HG03025 (cell line): ENCODE results near the gene NXF1.
"Not testable (repeated sequence)": the region's sequence is repeated elsewhere in the genome, so short reads cannot be mapped to it uniquely, and the experiment has no call there.

Source experiments
- ATAC-seq: cut with Tn5 transposase; IDR thresholded peaks from one replicate; pipeline ENCODE4 v1.9.1; 2021; ENCODE audit warnings: mild to moderate bottlenecking, moderate library complexity; ENCODE audit not compliant: unreplicated experiment, low FRiP score

NXF1 gene

DNA sequence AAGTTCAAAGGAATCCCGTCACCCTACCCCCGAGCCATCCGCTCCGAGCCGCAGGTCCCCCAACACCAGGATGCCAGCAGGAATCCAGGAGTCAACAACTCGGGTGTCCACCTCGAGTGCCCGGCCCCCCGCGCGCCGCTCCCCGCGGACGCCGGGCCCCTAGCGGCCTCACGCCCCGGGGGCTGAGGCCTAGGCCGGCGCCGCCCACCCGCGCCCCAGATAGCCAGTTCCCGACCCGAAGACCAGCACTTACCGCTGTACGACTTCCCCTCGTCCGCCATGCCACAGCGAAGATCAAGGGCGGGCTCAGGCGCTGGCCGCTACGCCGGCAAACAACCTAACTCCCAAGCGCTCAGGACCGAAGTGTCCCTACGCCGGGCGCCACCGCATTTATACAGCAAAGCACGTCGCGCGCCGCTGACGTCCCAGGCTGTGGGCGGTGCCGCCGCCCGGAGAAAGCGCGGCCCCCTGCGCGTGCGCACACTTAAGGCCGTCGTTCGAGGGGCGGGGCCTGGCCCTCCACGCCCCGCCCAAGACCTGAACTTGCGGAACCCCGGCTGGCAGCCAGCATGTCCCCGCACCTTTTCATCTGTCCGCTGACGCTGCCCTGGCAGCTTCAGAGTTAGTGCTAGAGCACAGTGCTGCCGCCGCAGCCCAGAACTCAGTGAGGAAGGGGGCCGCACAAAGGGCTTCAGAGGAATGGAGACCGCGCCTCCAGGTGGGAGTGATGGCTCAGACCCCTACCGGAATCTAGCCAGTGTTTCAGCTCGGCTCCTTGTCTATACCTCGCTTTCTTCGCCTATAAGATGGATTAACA, at the start of gene NXF1:
Gene NXF1 (minus strand): TSS at position 365 of the 817 bp plus-strand sequence. CDS start 84 bp downstream, at position 281.
- peak; percentile 70 for ATAC-seq

DNA sequence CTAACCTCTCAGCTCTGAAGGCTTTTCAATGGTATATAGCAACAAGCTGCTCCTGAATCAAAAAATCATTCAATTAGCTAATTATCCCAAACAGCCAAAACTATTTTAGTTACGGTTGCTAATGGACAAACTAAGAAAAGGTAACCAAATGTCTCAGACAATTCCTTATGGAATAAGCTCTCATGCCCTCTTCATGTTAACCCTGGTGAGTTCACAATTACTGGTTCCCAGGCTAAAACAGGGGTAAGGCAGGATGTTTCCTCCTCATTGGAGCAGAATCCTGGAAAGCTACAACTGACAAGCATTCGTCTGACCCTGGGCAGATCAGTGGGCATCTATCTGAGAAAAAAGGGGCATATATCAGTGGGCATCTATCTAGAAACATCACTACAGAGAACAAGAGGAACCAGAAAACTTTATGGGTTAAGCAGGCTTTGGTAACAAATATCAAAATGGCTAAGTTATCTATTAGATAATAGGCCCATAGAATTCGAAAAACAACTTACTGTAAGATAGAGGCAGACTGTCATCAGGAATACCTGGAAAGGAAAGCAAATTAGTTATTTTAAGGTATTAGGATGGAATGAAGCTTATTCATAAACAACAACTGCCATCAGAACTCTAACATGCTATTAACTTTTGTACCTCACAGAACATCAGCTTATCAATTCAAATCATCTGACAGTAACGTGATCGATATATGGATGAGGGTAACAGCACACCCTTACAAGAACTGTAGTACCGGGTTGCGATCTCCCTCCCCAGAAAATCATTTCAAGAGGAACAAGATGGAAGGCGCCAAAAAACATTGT, 49.0 kb upstream of the NXF1 start:
- no peak for ATAC-seq

DNA sequence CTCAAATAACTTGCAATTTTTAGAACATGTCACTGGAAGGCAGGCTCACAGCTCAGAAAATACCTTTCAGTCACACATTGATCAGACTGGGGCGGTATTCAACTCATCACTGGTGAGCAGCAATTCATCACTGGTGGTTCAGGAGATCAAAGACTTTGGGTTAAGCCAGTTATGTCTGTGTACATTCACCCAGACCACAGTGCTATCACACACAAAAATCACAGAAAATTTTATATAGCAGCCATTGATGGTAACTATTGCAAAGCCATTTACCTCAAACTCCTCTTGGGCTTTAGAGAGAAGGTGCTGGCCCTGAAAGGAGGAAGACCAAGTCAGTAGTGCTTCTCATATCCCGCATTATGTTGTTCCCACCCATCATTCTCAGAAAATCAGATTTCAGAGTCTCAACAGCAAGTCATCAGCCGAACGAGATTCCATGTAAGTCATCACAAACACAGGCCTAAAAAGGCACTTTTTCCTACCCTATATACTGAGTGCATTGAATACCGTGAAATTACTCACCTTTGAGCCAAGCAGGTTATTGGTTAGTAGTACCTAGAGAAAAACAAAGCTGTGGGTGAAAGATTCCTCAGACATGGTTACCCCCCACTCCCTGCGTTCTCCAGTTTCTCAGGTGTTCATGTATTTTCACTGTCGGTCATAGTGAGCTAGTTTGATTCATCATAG, 48.2 kb upstream of the NXF1 start:
- ATAC-seq, result no peak

DNA sequence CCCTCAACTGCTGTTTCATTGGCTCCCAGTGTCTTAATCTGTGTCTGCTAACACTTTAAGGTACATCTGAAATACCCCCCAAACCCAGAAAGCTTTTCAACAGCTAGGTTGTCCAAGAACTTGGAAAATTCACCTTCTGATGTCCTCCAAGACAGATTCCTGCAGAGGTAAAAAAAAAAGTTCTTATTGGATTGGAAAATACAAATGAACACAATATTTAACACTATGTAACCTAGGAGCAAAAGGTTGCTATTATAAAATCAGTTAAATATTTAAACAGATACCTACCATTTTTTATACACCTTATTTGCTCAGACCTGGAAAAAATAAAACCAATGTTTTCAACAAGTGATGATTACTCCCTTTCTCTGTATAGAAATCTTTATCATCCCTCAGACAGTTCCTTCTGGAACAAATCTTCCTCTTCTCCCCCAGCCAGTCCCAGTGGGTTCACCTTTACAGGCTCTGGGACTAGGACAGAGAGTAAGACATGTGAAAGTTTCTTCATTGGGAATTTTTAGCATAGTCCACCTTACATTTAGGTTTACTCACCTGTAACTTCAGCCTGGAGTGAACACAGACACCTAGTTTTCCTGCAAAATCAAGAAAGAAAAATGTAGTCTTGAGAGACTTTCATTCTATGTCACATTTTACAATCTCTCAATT, 47.4 kb upstream of the NXF1 start:
- ATAC-seq, result no peak

DNA sequence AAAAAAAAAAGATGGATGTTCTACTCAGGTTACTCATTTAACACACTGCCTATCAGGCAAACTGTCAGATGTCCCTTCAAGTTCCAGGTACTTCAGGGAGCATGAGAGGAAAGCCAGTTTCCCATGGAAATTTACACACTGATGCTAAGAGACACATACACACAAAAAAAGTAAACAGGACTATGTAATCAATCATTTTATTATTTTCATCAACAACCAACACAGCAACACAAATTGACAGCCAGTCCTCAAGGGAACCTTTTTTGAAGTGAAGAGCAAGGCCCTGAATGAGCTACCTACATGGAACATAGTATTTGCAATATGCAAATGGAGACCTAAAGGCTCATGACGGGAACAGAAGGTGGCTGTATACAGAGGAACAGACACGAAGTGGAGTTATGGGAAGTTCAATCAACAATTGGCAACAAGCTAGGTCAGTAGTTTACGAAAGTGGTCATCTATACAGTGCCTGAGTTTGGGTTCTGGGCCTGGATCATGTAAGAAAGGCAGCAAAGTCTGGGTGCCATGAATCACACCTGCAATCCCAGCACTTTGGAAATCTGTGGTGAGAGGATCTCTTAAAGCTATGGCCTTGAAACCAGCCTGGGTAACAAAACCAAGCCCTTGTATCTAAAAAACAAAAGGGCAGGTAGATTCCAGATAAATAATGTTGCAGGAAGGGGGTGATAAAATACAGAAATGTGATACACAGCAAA, 46.7 kb upstream of the NXF1 start:
- no peak for ATAC-seq

GRCh38 chr11:62850911-62851806, 45.9 kb upstream of the NXF1 start:
- ATAC-seq, result no peak

DNA sequence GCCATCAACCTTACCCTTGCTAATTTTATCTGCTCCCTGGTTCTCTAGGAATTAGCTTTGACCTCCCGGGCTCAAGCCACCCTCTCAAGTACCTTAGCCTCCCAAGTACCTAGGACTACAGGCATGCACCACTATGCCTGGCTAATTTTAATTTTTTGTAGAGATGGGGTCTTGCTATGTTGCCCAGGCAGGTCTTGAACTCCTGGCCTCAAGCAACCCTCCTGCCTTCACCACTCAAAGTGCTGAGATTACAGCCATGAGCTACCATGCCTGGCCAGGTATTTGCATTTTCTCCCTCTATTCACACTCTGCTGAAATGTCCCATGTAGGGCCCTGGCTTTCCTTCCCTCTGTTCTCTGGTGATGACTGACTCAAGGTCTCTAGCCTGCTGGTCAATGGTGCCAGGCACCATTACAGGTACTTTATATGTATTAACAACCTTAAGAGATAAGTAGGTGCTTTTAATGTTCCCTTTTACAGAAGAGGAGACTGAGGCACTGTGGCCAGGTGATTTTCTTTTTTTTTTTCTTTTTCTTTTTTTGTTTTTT, 42.6 kb upstream of the NXF1 start:
- no peak for ATAC-seq

GRCh38 chr11:62846177-62846576, 40.9 kb upstream of the NXF1 start:
- no peak for ATAC-seq

- ATAC-seq, result no peak
Measured at GRCh38 chr11:62844154-62844553, 38.9 kb upstream of the NXF1 start.

GRCh38 chr11:62843466-62843865, 38.2 kb upstream of the NXF1 start:
- no peak for ATAC-seq

DNA sequence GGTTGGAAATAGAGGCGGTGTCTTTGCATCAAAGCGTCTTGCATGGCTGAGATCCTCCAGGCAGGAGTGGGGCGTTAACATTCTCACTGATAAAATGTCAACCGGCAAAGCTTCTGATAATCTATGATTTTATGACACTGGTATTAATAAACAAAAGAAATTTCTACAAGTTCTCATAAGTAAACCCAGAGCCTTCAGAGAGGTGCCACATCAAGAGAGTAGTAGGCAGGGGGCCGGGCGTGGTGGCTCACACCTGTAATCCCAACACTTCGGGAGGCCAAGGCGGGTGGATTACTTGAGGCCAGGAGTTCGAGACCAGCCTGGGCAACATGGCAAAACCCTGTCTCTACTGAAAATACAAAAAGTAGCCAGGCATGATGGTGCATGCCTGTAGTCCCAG, 37.7 kb upstream of the NXF1 start:
- ATAC-seq, result not testable (repeated sequence)

DNA sequence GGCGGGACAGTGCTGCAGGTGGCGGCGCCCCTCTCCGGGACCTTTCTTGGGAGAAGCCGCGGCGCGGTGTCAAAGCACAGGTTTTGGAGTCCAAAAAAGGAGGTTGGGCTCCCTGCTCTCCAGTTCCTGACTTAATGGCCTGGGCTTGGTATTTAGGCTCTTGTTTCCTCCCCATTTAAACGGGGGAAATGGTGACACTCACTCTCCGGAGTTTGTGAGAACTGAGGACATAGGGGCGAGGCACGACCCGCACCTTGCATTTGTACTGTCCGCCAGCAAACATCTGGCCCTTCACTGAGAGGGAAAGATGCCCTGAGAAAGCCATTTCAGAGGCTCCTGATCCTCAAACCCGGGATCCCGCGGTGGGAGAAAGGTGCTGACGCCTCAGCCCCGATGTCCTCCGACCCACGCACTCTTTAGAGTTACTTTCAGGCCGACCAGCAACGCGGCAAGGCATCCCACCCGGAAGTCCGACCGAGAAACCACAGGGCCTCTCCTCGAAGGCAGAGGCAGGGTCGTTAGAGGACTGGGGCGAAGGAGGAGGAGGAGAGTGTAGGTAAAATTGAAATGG, 37.0 kb upstream of the NXF1 start:
- no peak for ATAC-seq

- ATAC-seq, result peak; percentile 37
Measured at GRCh38 chr11:62841361-62842170, 36.3 kb upstream of the NXF1 start.

- peak; percentile 12 for ATAC-seq
Measured at GRCh38 chr11:62840721-62841360, 35.6 kb upstream of the NXF1 start.

DNA sequence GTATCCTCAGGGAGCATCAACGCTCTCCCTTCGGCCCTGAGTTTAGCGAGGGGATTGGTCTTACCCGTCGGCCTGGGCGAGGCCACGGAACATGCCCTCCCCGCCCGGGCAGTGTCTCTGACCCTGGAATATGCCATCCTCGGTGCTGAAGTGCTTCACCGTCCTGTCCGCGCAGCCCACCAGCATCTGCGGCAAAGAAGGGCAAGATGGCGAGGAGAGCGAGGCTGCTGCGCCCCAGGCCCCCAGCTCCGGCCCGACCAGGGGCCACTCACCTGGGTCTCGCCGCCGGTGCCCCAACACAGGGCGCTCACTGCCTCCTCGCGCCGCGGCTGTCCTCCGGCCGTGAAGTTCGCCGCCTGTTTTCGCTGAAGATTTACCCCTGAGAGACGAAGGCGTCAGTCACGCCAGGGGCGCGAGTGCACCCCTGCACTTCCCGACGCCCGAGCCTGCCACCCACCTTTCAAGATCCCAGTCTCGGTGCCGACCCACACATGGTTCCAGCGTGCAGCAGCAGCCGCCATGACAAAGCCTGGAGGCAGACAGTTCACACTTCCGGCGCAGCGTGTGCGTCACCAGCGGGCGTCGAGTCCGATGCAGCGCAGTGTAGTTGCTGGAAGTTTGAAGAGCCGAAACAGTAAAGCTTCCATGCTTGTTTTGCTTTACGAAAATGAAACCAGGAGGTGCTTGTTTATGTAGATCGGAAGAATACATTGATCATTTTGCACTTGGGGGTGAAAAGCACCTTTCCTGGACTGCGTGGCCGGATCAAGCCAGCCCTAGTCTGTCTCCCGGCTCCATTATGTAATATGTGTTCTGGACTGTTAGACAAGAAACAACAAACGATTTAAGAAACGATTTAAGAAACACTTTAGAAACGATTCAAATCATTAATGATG, 34.1 kb upstream of the NXF1 start, which contains the start of gene WDR74:
Gene WDR74 (minus strand): TSS at position 541 of the 896 bp plus-strand sequence. CDS start 20 bp downstream, at position 521.
- ATAC-seq, result peak; percentile 35

DNA sequence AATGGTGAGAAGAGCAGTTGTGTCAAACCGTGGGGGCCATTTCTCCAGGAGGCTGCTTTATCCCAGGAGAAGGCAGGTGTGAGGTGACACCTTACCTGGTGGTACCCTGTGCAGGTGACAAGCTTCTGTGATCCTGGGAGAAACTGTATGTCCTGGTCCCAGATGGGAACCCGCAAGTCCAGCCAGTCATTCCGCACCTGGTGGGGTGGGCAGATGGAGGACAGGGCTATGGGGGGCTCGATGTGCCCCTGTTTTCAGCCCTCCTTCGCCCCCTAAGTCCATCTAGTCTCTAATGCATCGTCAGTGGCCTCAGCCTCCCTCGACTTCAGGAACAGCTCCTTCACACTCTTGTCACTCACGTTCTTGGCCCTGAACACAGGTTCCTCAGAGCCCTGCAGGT, 30.1 kb upstream of the NXF1 start:
- ATAC-seq, result no peak
